OCI-LY3 (cell line): ENCODE results near the gene KRTAP5-11.
"Not testable (repeated sequence)": the region's sequence is repeated elsewhere in the genome, so short reads cannot be mapped to it uniquely, and the experiment has no call there.

ENCODE experiments used
- H2AFZ ChIP-seq: fragments of 200-600, 300-600 bp; shearing (Covaris generic); 2 replicates; pipeline ENCODE4 v1.6.0; 2014; ENCODE audit warnings: antibody characterized with exemption, low read depth, low read length
- H3K27ac ChIP-seq: fragments of 200-600, 300-600 bp; sonication (generic); 2 replicates; pipeline ENCODE4 v1.5.1; 2014; ENCODE audit warnings: mild to moderate bottlenecking, low read length, moderate library complexity, mixed read lengths
- H3K27me3 ChIP-seq: fragments of 200-600, 300-600 bp; sonication (generic); 2 replicates; pipeline ENCODE4 v1.6.1; 2014; ENCODE audit warnings: low read depth, low read length, mixed read lengths
- H3K36me3 ChIP-seq: fragments of 200-600, 300-600 bp; sonication (generic); replicated peaks from 2 replicates; pipeline ENCODE3; 2014; ENCODE audit warnings: low read depth, low read length, mixed read lengths
- H3K4me1 ChIP-seq: fragments of 300-600, 200-600 bp; sonication (generic); 2 replicates; pipeline ENCODE4 v1.6.1; 2014; ENCODE audit warnings: low read length, mixed read lengths
- H3K4me2 ChIP-seq: fragments of 200-600, 300-600 bp; sonication (generic); 2 replicates; pipeline ENCODE4 v1.6.1; 2014; ENCODE audit warnings: low read length, mixed read lengths
- H3K4me3 ChIP-seq: fragments of 300-600, 200-600 bp; sonication (generic); 2 replicates; pipeline ENCODE4 v1.5.1; 2014; ENCODE audit warnings: antibody characterized with exemption, mild to moderate bottlenecking, low read length, moderate library complexity
- H3K79me2 ChIP-seq: fragments of 300-600, 200-600 bp; shearing (Covaris generic); 2 replicates; pipeline ENCODE4 v1.6.1; 2014; ENCODE audit warnings: mild to moderate bottlenecking, low read length, mixed read lengths
- H3K9ac ChIP-seq: fragments of 300-600, 200-600 bp; shearing (Covaris generic); 2 replicates; pipeline ENCODE4 v1.6.0; 2014; ENCODE audit warnings: mild to moderate bottlenecking, low read length, moderate library complexity
- H3K9me3 ChIP-seq: fragments of 200-600, 300-600 bp; shearing (Covaris generic); 2 replicates; pipeline ENCODE4 v1.6.1; 2014; ENCODE audit warnings: low read length, mixed read lengths; ENCODE audit not compliant: insufficient read depth
- H4K20me1 ChIP-seq: fragments of 200-600, 300-600 bp; sonication (generic); 2 replicates; pipeline ENCODE4 v1.6.1; 2016; ENCODE audit warnings: low read length, mixed read lengths; ENCODE audit not compliant: insufficient read depth
- CTCF ChIP-seq: fragments of 200-600, 300-600 bp; sonication (generic); IDR thresholded peaks from 2 replicates; pipeline ENCODE4 v1.5.1; 2014; ENCODE audit warnings: antibody characterized with exemption, low read length, low read depth
- EZH2phosphoT487 ChIP-seq: fragments of 200-600 bp; shearing (Covaris generic); IDR thresholded peaks from 2 replicates; pipeline ENCODE4 v1.6.1; 2018; ENCODE audit warnings: antibody characterized with exemption, mixed run types, low read depth

KRTAP5-11 gene

GRCh38 chr11:71580057-71581003, 2.3 kb downstream of the KRTAP5-11 start:
- H3K9me3 ChIP-seq: no peaks in the 10 kb centered on the region
- no peak overlapping the region for H3K9ac ChIP-seq
- H3K27me3 ChIP-seq: peaks cover 24% of the 10 kb centered on the region
- peak overlapping the region; percentile 38; the same call in 1 of the 2 replicates for H3K4me3 ChIP-seq
- no peaks in the 10 kb centered on the region for H3K79me2 ChIP-seq
- H3K27ac ChIP-seq: no peak overlapping the region
- TF ChIP-seq EZH2phosphoT487 (no peak), CTCF (peak; percentile 56)
- H3K36me3 ChIP-seq: no peaks in the 10 kb centered on the region
- peak overlapping the region; percentile 87; the same call in 1 of the 2 replicates for H2AFZ ChIP-seq
- peaks cover 6% of the 10 kb centered on the region for H3K4me1 ChIP-seq
- H4K20me1 ChIP-seq: no peaks in the 10 kb centered on the region
- H3K4me2 ChIP-seq: peak overlapping the region; percentile 63

- not testable (repeated sequence) for H3K27ac ChIP-seq, H3K9me3 ChIP-seq, H3K79me2 ChIP-seq, H3K4me2 ChIP-seq, H4K20me1 ChIP-seq, H3K36me3 ChIP-seq, H3K4me1 ChIP-seq, H3K4me3 ChIP-seq, H2AFZ ChIP-seq, H3K9ac ChIP-seq
- peaks cover 31% of the 10 kb centered on the region for H3K27me3 ChIP-seq
Measured at GRCh38 chr11:71579513-71579912, 3.2 kb downstream of the KRTAP5-11 start.

DNA sequence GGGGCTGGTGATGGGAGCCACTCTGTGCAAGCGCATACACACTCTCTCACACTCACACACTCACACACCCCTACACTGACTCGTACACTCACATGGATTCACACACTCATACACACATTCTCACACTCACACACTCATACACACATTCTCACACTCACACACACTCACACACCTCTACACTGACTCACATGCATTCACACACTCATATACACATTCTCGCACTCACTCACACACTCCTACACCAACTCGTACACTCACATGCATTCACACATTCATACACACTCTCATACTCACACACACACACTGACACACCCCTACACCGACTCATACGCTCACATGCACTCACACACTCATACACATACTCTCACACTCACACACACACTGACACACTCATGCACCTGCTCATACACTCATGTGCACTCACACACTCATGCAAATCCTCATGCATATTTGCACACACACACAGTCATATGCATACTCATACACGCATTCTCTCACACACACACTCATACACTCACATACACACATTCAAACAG, 5.1 kb downstream of the KRTAP5-11 start:
- H3K4me2 ChIP-seq: no peak overlapping the region

DNA sequence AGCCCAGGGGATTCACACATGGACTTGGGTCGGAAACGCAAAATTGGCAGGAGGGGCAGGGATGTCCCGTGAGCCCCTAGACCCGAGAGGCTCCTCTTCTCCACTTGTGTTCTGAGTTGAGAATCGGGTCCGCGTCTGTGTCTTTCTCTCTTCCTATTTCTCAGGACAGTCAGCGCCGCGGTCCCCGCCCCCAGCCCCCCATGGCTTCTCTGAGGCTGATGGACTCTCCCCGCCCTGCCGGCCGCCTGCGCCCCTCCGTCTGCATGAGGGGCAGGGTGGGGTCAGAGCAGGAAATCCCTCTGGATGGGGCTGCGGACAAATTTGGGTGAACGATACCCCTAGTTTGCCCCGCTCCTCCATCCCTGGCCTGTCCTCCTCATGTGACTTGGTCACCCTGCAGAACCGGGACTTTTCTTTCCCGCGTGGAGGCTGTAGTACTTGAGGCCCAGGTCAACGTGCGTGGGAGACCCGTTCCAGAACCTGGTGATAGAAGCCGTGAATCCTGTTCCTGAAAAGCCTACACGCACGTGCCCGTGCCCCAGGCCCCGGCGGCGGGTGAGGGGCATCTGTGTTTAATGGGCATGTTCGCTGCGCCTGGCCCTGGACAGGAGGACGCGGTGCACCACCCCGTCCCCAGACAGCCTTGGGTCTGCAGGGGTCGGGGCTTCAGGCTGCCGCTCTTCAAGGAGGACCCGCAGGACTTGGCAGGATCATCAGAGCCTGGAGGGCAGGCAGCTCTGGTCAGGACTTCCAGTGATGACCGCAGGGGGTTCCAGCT, 5.8 kb downstream of the KRTAP5-11 start:
- H3K36me3 ChIP-seq, H3K27ac ChIP-seq, H3K4me1 ChIP-seq, H2AFZ ChIP-seq, H3K9ac ChIP-seq, H4K20me1 ChIP-seq, H3K4me3 ChIP-seq, H3K79me2 ChIP-seq, H3K9me3 ChIP-seq, H3K4me2 ChIP-seq: not testable (repeated sequence)
- peaks cover 34% of the 10 kb centered on the region for H3K27me3 ChIP-seq

More for the DNA sequence above, 5.1 kb downstream of the KRTAP5-11 start:
- H3K9me3 ChIP-seq: no peaks in the 10 kb centered on the region
- H3K79me2 ChIP-seq: no peaks in the 10 kb centered on the region
- H3K27ac ChIP-seq: no peak overlapping the region
- peaks cover 37% of the 10 kb centered on the region for H3K27me3 ChIP-seq
- H3K4me3 ChIP-seq: no peak overlapping the region
- no peak overlapping the region for H2AFZ ChIP-seq
- no peaks in the 10 kb centered on the region for H4K20me1 ChIP-seq
- H3K4me1 ChIP-seq: peaks cover 6% of the 10 kb centered on the region
- H3K9ac ChIP-seq: no peak overlapping the region
- TF ChIP-seq EZH2phosphoT487 (no peak), CTCF (no peak)
- no peaks in the 10 kb centered on the region for H3K36me3 ChIP-seq
